Activated T-cell treated with anti-CD3 and anti-CD28 coated beads, Interleukin-2, amount 50 U/mL, for 72 hours (primary cell): ENCODE results near the gene MCM7. TPM values are rescaled to one million over a fixed set of nuclear protein-coding genes. Genes with fewer than 3 reads are reported as not detected.
"Not testable (repeated sequence)": the region's sequence is repeated elsewhere in the genome, so short reads cannot be mapped to it uniquely, and the experiment has no call there.

Experiments used
- ATAC-seq, 2 donors: fragments of 150-1000 bp; cut with Tn5 transposase; replicated peaks in 1 of 2; 2 replicates each; pipeline ENCODE4 v1.10.0; 2021; ENCODE audit warnings: moderate library complexity in 2 of 2, mild to moderate bottlenecking in 1 of 2
- DNase-seq, 2 donors: peaks; one replicate each; pipeline ENCODE4 v3.0.0; 2021 to 2022; ENCODE audit warnings: mixed read lengths in 1 of 2
- H3K27ac Mint-ChIP-seq: one replicate; pipeline ENCODE4 v1.8.0; 2022; ENCODE audit warnings: mild to moderate bottlenecking, moderate library complexity, mixed read lengths
- H3K27me3 Mint-ChIP-seq: one replicate; pipeline ENCODE4 v1.8.0; 2022; ENCODE audit warnings: low read depth, mixed read lengths
- H3K36me3 Mint-ChIP-seq, 2 donors: one replicate each; pipeline ENCODE4 v1.8.0; 2022; ENCODE audit warnings: mixed read lengths in 2 of 2, mild to moderate bottlenecking in 1 of 2; ENCODE audit not compliant: insufficient read depth in 2 of 2
- H3K4me1 Mint-ChIP-seq: one replicate; pipeline ENCODE4 v1.8.0; 2022; ENCODE audit warnings: low read depth, mixed read lengths
- H3K4me3 Mint-ChIP-seq, 2 donors: one replicate each; pipeline ENCODE4 v1.8.0; 2022; ENCODE audit warnings: mild to moderate bottlenecking in 2 of 2, mixed read lengths in 2 of 2, moderate library complexity in 2 of 2
- H3K9me3 Mint-ChIP-seq, 2 donors: one replicate each; pipeline ENCODE4 v1.8.0; 2022; ENCODE audit warnings: mixed read lengths in 2 of 2
- total RNA-seq, 2 donors: library from RNA; stranded (reverse); gene quantifications; one replicate each; pipeline ENCODE4 v1.2.3, GENCODE V29; 2022

Gene MCM7
- total RNA-seq, result 100 to 1,000 TPM; 270 to 332 TPM

DNA sequence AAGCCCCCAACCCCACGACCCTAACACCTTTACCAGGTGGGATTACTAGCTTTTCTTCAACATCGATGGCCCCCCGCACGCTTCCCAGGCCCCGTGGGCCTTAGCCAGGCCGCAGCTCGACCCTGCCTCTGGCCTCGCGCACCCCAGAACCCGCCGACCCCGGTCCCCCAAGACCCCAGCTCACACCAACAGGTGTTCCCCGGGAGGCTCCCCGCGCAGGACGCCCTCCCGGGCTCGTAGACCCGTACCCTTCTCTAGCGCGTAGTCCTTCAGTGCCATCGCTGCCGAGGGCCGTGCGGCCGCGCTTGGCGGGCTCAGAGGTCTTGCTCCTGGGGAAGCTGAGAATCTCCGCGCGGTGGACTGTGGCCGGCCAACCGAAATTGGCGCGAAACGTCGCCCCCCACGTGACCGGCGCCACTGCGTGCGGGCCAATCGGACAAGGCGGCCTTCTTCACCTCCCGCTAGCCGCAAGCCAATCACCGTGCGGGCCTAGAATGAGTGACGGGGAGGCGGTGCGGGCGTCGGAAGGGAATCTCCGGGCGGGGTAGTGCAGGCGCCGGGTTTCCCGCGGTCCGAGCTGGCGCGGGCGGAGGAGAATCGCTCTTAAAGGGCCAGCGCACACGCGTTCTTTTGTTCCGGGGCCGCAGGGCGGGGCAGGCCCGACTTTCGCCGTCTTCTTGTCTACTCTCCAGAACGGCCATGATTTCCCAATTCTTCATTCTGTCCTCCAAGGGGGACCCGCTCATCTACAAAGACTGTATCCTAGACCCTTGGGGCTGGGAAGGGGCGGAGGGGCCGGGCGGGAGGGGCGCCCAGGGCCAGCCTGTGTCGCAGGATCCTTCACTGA lies at the start of gene MCM7, which contains the start of gene AP4M1:
Gene MCM7 (minus strand): TSS at position 382 of the 847 bp plus-strand sequence. CDS start 103 bp downstream, at position 279.
Gene AP4M1 (plus strand): TSS at position 628 of the 847 bp plus-strand sequence. CDS start 72 bp downstream, at position 700.
- Mint-ChIP-seq H3K36me3 (peaks cover 33 to 44% of the 10 kb centered on the region in 2 donors), H3K4me3 (peak within 1 kb of the TSS; percentile 94 to 99), H3K9me3 (no peaks in the 10 kb centered on the region), H3K27me3 (no peaks in the 10 kb centered on the region), H3K4me1 (peaks cover 45% of the 10 kb centered on the region), H3K27ac (peak within 1 kb of the TSS; percentile 98)
- ATAC-seq (peak; percentile 89 to 91), DNase-seq (peak; percentile 98 to 99)

DNA sequence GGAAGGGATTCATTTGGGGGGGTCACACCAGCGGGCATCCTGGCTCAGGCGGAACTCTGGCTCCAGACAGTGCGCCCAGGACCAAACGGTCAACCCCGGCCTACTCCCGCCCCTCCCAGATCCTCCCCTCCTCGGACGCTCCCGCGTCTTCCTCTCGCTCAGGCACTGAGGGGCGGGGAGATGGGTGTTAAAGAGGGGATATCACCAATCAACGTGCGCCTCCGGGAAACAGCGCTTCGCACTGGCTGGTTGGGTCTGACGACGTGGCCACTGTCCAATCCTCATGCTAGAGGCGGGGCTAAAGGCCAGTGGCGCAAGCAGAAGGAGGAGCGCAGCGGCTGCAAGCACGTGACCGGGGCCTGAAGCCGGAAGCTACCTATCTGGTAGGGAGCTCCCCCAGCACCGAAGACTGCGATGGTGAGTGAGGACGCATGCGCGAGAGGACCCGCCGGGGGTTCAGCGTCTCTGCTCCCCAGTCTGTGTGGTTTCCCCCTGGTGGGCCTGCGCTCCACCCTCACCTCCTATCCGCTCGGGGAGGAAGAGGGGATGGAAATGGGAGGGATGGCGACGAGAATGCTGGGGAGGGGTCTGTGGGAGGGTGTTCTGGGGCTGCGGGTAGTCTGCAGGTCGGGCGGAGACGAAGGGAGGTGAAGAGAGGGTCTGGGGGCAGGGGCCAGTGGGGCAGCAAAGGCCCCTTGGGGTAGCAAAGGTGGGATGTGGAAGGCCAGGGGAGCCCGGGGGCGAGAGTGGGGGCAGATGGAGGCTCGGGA lies 47.5 kb upstream of the MCM7 start, which contains the start of gene LAMTOR4:
Gene LAMTOR4 (plus strand): TSS at position 360 of the 770 bp plus-strand sequence. CDS start 55 bp downstream, at position 415.
- no peaks in the 10 kb centered on the region for H3K27me3 Mint-ChIP-seq
- peak within 1 kb of the TSS; percentile 89 to 100 for H3K4me3 Mint-ChIP-seq
- H3K4me1 Mint-ChIP-seq, result peaks cover 49% of the 10 kb centered on the region
- H3K27ac Mint-ChIP-seq, result peak within 1 kb of the TSS; percentile 90
- ATAC-seq (peak; percentile 97), DNase-seq (peak; percentile 97 to 100)
- H3K36me3 Mint-ChIP-seq, result peaks cover 10 to 14% of the 10 kb centered on the region in 2 donors
- H3K9me3 Mint-ChIP-seq, result no peaks in the 10 kb centered on the region

DNA sequence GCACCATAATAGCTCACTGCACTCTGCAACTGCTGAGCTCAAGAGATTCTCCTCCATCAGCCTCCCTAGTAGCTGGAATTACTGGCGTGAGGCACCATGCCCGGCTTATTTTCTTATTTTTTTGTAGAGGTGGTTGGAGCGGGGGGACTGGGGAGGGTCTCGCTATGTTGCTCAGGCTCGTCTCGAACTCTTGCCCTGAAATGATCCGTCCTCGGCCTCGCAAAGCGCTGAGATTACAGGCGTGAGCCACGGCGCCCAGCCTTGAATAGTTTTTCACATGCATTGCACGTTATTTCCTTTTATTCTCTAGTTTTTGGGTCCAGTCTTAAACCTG lies 47.0 kb upstream of the MCM7 start:
- peak overlapping the region; percentile 90 for H3K27ac Mint-ChIP-seq
- peaks cover 49% of the 10 kb centered on the region for H3K4me1 Mint-ChIP-seq
- H3K36me3 Mint-ChIP-seq, result peaks cover 10 to 14% of the 10 kb centered on the region in 2 donors
- H3K4me3 Mint-ChIP-seq, result peak overlapping the region; percentile 89 to 100
- no peak for ATAC-seq
- no peaks in the 10 kb centered on the region for H3K9me3 Mint-ChIP-seq
- DNase-seq, result no peak
- H3K27me3 Mint-ChIP-seq, result no peaks in the 10 kb centered on the region

DNA sequence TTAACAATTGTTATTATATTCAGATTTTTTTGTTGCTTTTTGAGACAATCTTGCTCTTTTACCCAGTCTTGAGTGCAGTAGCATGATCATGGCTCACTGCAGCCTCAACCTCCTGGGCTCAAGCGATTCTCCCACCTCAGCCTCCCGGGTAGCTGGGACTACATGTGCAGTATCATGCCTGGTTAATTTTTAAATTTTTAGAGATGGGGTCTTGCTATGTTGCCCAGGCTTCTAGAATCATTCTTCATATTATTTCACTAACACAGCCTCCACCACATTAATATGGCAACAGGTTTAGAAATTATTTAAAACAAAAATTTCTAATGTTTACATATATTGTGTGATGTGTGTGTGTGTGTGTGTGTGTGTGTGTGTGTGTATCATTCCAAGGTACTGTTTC lies 46.1 kb upstream of the MCM7 start:
- H3K36me3 Mint-ChIP-seq, result peaks cover 6 to 10% of the 10 kb centered on the region in 2 donors
- peaks cover 40% of the 10 kb centered on the region for H3K4me1 Mint-ChIP-seq
- no peak overlapping the region for H3K4me3 Mint-ChIP-seq
- DNase-seq, result no peak
- no peaks in the 10 kb centered on the region for H3K9me3 Mint-ChIP-seq
- ATAC-seq, result no peak
- no peak overlapping the region for H3K27ac Mint-ChIP-seq
- H3K27me3 Mint-ChIP-seq, result no peaks in the 10 kb centered on the region

DNA sequence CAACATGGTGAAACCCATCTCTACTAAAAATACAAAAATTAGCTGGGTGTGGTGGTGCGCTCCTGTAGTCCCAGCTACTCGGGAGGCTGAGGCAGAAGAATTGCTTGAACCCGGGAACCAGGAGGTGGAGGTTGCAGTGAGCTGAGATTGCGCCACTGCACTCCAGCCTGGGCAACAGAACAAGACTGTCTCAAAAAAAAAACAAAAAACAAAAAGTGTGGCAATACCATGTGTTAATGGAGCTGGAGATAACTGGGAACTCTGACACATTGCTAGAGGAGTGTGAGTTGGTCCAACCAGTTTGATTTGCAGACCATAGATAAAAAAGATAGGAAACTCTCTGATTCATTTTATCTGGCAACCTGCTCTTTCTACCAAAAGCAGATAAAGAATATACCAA lies 45.2 kb upstream of the MCM7 start:
- H3K36me3 Mint-ChIP-seq, H3K27ac Mint-ChIP-seq, ATAC-seq, DNase-seq, H3K27me3 Mint-ChIP-seq, H3K9me3 Mint-ChIP-seq, H3K4me3 Mint-ChIP-seq: not testable (repeated sequence)
- H3K4me1 Mint-ChIP-seq, result peaks cover 35% of the 10 kb centered on the region

DNA sequence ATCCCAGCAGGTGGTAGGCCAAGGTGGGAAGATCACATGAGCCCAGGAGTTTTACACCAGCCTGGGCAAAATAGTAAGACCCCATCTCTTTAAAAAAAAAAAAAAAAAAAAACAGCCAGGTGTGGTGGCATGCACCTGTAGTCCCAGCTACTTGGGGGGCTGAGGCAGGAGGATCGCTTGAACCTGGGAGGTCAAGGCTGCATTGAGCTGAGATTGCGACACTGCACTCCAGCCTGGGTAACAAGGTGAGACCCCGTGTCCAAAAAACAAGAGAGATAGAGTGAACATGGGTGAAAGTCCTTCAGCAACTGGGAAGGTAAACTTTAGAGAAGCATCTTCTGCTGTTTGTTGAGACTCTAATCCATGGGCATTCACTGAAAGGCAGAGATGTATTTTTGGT lies 41.3 kb upstream of the MCM7 start:
- Mint-ChIP-seq H3K36me3 (no peaks in the 10 kb centered on the region), H3K4me1 (peaks cover 17% of the 10 kb centered on the region), H3K9me3 (no peaks in the 10 kb centered on the region), H3K27me3 (no peaks in the 10 kb centered on the region), H3K4me3 (no peak overlapping the region), H3K27ac (no peak overlapping the region)
- ATAC-seq (no peak), DNase-seq (no peak)

DNA sequence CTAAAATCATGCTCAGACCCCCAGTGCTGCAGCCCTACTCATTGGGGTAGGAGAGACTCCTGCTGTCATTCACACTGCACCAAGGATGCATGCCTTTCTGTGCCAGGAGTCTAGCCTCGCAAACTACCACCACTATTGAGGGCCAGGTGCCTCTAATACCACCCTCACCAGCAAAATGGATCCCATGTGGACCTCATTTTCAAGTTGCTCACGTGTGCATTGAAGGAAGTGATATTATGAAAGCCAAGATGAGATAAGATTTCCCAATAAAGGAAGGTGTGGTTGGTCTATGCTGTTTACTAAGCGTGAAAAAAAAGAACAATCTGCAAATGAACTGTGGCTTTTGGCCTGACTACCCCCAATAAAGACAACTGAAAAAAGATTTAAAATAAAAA lies 40.4 kb upstream of the MCM7 start:
- H3K4me1 Mint-ChIP-seq, result peaks cover 17% of the 10 kb centered on the region
- no peaks in the 10 kb centered on the region for H3K36me3 Mint-ChIP-seq
- no peak overlapping the region for H3K27ac Mint-ChIP-seq
- no peaks in the 10 kb centered on the region for H3K27me3 Mint-ChIP-seq
- ATAC-seq, result no peak
- H3K9me3 Mint-ChIP-seq, result no peaks in the 10 kb centered on the region
- H3K4me3 Mint-ChIP-seq, result no peak overlapping the region
- DNase-seq, result no peak

DNA sequence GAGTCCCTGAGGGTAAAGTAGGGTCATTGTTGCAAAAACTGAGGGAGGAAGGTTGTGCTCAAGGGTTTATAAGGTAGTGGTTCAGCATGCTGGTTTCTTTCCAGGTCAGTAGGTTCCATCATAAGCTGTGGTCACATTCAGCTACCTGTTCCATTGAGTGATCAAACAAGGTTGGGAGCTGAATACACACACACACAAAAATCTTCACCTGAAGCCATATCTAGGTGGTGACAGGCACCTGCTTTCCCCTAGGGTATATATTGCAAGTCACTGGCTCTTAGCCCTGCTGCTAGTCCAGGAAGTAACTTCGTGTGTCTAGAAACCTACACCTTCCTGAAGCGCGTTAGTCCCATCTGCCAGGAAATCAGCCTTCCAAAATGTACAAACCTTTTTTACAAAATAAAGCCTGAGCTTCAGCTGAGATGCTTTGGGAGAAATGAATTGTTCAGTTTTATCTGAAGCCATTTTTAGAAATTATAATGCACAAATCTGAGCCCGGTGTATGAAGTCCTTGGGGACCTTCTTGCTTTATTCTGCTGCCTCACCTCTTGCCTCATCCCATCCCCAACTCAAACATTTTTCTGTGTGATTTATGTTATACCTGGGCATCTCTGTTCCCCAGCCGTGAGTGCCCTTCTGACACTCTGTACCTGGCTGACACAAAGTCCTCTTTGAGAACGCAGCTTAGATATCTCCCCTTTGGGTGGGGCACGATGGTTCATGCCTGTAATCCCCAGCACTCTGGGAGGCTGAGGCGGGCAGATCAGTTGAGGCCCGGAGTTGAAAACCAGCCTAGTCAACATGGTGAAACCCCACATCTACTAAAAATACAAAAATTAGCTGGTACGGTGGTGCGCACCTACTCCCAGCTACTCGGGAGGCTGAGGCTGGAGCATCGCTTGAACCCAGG lies 36.9 kb upstream of the MCM7 start:
- no peaks in the 10 kb centered on the region for H3K9me3 Mint-ChIP-seq
- ATAC-seq (peak in 1 of 2 donors; percentile 33), DNase-seq (no peak)
- no peak overlapping the region for H3K27ac Mint-ChIP-seq
- H3K4me1 Mint-ChIP-seq, result peaks cover 17% of the 10 kb centered on the region
- peak overlapping the region in 1 of 2 donors; percentile 36 for H3K4me3 Mint-ChIP-seq
- H3K27me3 Mint-ChIP-seq, result no peaks in the 10 kb centered on the region
- no peaks in the 10 kb centered on the region for H3K36me3 Mint-ChIP-seq

DNA sequence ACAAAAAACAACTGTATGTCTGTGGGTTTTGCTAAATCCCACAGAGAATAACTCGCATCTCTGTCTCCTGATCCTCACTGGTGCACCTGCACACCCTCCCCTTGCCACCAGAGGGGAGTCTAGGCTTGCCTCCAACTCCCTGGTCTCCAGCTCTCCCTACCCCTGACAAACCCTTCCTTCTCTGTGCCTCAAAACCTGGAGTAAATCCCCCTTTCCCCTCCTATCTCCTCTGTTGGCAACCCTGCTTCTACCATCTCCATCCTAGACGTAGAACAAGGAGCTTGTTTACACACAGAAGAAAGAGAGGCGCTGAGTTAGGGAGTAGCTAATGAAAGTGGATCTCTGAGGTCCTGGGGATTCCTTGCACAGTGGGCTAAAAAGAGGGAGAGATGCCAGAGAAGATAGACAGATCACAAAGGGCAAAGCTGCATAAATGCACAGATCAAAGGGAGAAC lies 31.5 kb upstream of the MCM7 start:
- Mint-ChIP-seq H3K4me3 (peak overlapping the region; percentile 15), H3K27me3 (no peaks in the 10 kb centered on the region), H3K4me1 (peaks cover 30% of the 10 kb centered on the region), H3K9me3 (no peaks in the 10 kb centered on the region), H3K36me3 (no peaks in the 10 kb centered on the region), H3K27ac (no peak overlapping the region)
- ATAC-seq (peak; percentile 78), DNase-seq (peak; percentile 71 to 74)

DNA sequence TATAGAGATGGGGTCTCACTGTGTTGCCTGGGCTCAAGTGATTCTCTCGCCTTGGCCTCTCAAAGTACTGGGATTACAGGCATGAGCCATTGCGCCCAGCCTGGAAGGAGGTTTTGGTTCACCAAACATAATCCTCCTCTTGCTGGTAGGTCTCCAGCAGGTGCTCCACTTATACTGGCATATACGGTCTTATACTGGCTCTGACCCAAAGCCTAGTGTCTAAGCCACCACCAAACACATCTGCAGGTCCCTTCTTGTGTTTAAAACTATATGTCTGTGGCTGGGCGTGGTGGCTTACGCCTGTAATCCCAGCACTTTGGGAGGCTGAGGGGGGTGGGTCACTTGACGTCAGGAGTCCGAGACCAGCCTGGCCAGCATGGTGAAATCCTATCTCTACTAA lies 30.9 kb upstream of the MCM7 start:
- Mint-ChIP-seq H3K4me1 (peaks cover 29% of the 10 kb centered on the region), H3K4me3 (peak overlapping the region in 1 of 2 donors; percentile 15), H3K9me3 (no peaks in the 10 kb centered on the region), H3K27ac (no peak overlapping the region), H3K27me3 (no peaks in the 10 kb centered on the region), H3K36me3 (no peaks in the 10 kb centered on the region)
- ATAC-seq, result no peak
- DNase-seq, result no peak

DNA sequence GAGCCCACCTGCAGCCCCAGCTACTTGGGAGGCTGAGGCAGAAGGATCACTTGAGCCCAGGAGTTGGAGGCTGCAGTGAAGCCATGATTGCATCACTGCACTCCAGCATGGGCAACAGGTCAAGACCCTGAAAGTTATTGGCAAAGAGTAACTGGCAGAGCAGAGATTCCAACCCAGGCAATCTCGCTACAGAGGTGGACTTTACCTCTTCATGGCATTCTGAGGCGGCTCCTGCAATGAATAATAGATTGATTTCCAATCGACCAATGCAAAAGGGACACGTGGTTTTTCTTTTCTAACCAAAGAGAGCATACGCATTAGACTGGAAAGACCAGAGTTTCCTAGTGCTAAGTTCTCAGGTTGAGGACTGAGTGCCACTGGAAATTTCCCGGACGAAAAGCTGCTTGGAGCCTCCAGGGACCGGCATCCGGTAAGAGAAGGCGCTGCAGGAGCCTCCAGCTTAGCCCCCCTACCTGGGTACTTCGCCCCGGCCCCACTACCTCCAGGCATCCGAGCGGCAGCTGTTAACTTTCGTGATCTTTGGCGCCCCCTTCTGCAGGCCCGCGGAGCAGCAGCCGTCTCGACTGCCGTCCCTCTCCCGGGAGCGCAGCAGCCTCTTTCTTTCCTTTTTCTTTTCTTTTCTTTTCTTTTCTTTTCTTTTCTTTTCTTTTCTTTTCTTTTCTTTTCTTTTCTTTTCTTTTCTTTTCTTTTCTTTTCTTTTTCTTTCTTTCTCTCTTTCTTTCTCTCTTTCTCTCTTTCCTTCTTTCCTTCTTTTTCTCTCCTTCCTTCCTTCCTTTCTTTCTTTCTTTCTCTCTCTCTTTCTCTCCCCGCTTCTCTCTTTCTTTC lies 29.6 kb upstream of the MCM7 start:
- peak; percentile 90 to 91 for DNase-seq
- Mint-ChIP-seq H3K27ac (no peak overlapping the region), H3K27me3 (no peaks in the 10 kb centered on the region), H3K36me3 (peaks cover 0 to 3% of the 10 kb centered on the region in 2 donors), H3K4me1 (peaks cover 35% of the 10 kb centered on the region), H3K4me3 (peak overlapping the region; percentile 56 to 90), H3K9me3 (no peaks in the 10 kb centered on the region)
- ATAC-seq, result peak; percentile 8 to 18

DNA sequence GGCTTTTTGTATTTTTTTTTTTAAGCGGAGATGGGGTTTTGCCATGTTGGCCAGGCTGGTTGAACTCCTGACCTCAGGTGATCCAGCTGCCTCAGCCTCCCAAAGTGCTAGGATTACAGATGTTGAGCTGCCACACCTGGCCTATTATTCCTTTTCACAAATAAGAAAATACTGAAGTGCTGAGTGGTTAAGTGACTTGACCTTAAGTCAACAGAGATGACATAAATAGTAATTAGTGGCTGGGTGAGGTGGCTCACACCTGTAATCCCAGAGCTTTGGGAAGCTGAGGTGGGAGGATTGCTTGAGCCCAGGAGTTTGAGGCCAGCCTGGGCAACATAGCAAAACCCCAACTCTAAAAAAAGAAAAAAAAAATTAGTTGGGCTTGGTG lies 29.0 kb upstream of the MCM7 start:
- not testable (repeated sequence) for ATAC-seq, H3K4me3 Mint-ChIP-seq, H3K9me3 Mint-ChIP-seq, DNase-seq, H3K27me3 Mint-ChIP-seq, H3K27ac Mint-ChIP-seq, H3K36me3 Mint-ChIP-seq
- peaks cover 41% of the 10 kb centered on the region for H3K4me1 Mint-ChIP-seq
